8988T (cell line): ENCODE measurements around the gene SNAPC2.

Experiments used
- DNase-seq: peaks from one replicate; pipeline ENCODE4 v3.0.0; 2011

The SNAPC2 gene

DNA sequence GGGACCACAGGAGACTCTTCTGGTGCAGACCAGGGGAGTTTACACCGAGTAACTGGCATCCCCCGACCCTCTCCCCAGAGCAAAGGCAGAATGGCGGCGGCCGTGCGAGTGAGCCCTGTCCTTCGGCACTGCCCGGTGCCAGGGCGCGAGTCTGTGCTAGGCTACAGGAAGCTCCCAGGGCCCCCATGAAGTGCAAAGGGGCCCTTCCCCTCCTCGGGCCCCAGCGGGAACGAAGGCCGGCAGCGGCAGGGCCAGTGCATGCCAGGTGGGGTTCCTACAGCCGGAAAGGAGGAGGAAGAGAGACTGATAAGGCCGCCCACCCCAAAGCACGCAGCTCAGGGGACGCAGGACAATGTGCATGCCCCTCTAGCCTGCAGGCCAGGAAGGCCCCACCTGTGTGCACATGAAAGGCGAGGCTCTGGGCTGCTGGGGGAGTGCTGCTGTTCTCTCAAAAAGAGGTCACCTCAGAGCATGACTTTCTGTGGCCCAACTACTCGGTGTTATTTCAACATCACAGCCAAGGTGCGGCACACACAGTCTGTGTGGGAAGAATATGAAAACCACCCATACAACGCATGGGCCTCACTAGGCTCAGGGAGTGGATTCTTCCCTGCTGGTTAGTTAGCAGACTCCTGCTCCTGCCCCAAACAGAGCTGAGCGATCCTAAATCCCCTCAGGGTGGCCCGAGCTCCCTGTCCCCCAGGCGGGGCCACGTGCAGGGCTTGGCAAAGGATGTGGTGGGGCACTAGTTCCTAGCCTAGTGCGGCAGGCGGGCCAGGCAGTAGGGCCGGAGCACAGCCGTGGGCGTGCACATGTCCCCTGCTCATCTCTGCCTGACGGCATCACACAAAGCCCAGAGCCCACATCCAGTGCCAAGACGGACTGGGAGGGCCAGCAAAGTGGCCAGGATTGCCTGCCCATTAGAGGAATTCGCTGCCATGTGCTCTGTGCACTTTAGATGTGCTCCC, 51.7 kb downstream of the SNAPC2 start:
- no peak for DNase-seq
